H9 (cell line): Measurements from ENCODE around the gene PLK1. TPM values are rescaled to one million over a fixed set of nuclear protein-coding genes. Genes with fewer than 3 reads are reported as not detected.

Experiments used
- DNase-seq: peaks from one replicate; pipeline ENCODE4 v3.0.0-alpha.2; 2017
- H2AFZ ChIP-seq: one replicate; pipeline ENCODE4 v1.6.1; 2013; ENCODE audit warnings: mild to moderate bottlenecking, low read length, control low read depth, moderate library complexity
- H2AK5ac ChIP-seq: 2 replicates; pipeline ENCODE4 v1.6.1; 2013; ENCODE audit warnings: low read length, control low read depth, mixed read lengths; ENCODE audit not compliant: insufficient read length
- H2BK120ac ChIP-seq: one replicate; pipeline ENCODE4 v1.6.1; 2013; ENCODE audit warnings: low read depth, mild to moderate bottlenecking, low read length, control low read depth, inconsistent platforms; ENCODE audit not compliant: poor library complexity, severe bottlenecking
- H2BK12ac ChIP-seq: 2 replicates; pipeline ENCODE4 v1.6.1; 2013; ENCODE audit warnings: low read length, control low read depth, mixed read lengths, low read depth; ENCODE audit not compliant: insufficient read length
- H2BK15ac ChIP-seq: 2 replicates; pipeline ENCODE4 v1.6.1; 2013; ENCODE audit warnings: low read depth, low read length, control low read depth
- H2BK20ac ChIP-seq: one replicate; pipeline ENCODE4 v1.6.1; 2013; ENCODE audit warnings: low read depth, mild to moderate bottlenecking, low read length, control low read depth, inconsistent platforms; ENCODE audit not compliant: poor library complexity, severe bottlenecking
- H2BK5ac ChIP-seq: 2 replicates; pipeline ENCODE4 v1.6.1; 2013; ENCODE audit warnings: low read length, control low read depth, mixed read lengths; ENCODE audit not compliant: insufficient read length
- H3K14ac ChIP-seq: 2 replicates; pipeline ENCODE4 v1.6.1; 2013; ENCODE audit warnings: low read length, control low read depth; ENCODE audit not compliant: insufficient read depth
- H3K18ac ChIP-seq: 2 replicates; pipeline ENCODE4 v1.6.1; 2013; ENCODE audit warnings: low read depth, mild to moderate bottlenecking, mixed read lengths, low read length, control low read depth; ENCODE audit not compliant: insufficient read length
- H3K23ac ChIP-seq: 2 replicates; pipeline ENCODE4 v1.6.1; 2013; ENCODE audit warnings: low read length, control low read depth, mixed read lengths, low read depth; ENCODE audit not compliant: insufficient read length
- H3K23me2 ChIP-seq: 2 replicates; pipeline ENCODE4 v1.6.1; 2013; ENCODE audit warnings: low read depth, mild to moderate bottlenecking, mixed read lengths, low read length, control low read depth; ENCODE audit not compliant: insufficient read length, poor library complexity, severe bottlenecking
- H3K27ac ChIP-seq: 2 replicates; pipeline ENCODE4 v1.5.1; 2013; ENCODE audit warnings: low read length, control low read depth, mixed read lengths, low read depth; ENCODE audit not compliant: insufficient read length
- H3K27me3 ChIP-seq: 2 replicates; pipeline ENCODE4 v1.6.1; 2013; ENCODE audit warnings: low read length, control low read depth, inconsistent platforms; ENCODE audit not compliant: insufficient read depth
- H3K4ac ChIP-seq: 2 replicates; pipeline ENCODE4 v1.6.1; 2013; ENCODE audit warnings: low read depth, mild to moderate bottlenecking, control low read depth, inconsistent platforms, low read length, moderate library complexity
- H3K4me1 ChIP-seq: 2 replicates; pipeline ENCODE4 v1.6.1; 2013; ENCODE audit warnings: low read length, control low read depth, inconsistent platforms; ENCODE audit not compliant: insufficient read depth
- H3K4me2 ChIP-seq: 2 replicates; pipeline ENCODE4 v1.6.1; 2013; ENCODE audit warnings: low read length, control low read depth, mixed read lengths; ENCODE audit not compliant: insufficient read length, insufficient read depth
- H3K56ac ChIP-seq: 2 replicates; pipeline ENCODE4 v1.6.1; 2013; ENCODE audit warnings: low read depth, mild to moderate bottlenecking, mixed read lengths, low read length, control low read depth; ENCODE audit not compliant: insufficient read length
- H3K79me1 ChIP-seq: 2 replicates; pipeline ENCODE4 v1.6.1; 2013; ENCODE audit warnings: low read depth, mild to moderate bottlenecking, moderate library complexity, low read length, control low read depth, inconsistent platforms; ENCODE audit not compliant: insufficient read depth, poor library complexity, severe bottlenecking
- H3K79me2 ChIP-seq: 2 replicates; pipeline ENCODE4 v1.6.1; 2013; ENCODE audit warnings: low read length, control low read depth, inconsistent platforms; ENCODE audit not compliant: insufficient read depth
- H3K9ac ChIP-seq: 2 replicates; pipeline ENCODE4 v1.6.1; 2013; ENCODE audit warnings: low read length, control low read depth, mixed read lengths; ENCODE audit not compliant: insufficient read length; ENCODE audit errors: extremely low read depth
- H3K9me3 ChIP-seq: one replicate; pipeline ENCODE4 v1.6.1; 2013; ENCODE audit warnings: low read depth, low read length, inconsistent platforms; ENCODE audit not compliant: control insufficient read depth
- H3T11ph ChIP-seq: one replicate; pipeline ENCODE4 v1.6.1; 2013; ENCODE audit warnings: mild to moderate bottlenecking, low read length, control low read depth, inconsistent platforms
- H4K20me1 ChIP-seq: one replicate; pipeline ENCODE4 v1.6.1; 2013; ENCODE audit not compliant: control insufficient read depth, insufficient read length, insufficient read depth
- H4K5ac ChIP-seq: 2 replicates; pipeline ENCODE4 v1.6.1; 2013; ENCODE audit warnings: low read depth, mild to moderate bottlenecking, mixed read lengths, low read length, control low read depth; ENCODE audit not compliant: insufficient read length
- H4K8ac ChIP-seq: replicated peaks from 2 replicates; pipeline ENCODE4 v1.6.1; 2013; ENCODE audit warnings: low read length, control low read depth, mixed read lengths, low read depth; ENCODE audit not compliant: insufficient read length
- H4K91ac ChIP-seq: 2 replicates; pipeline ENCODE4 v1.6.1; 2013; ENCODE audit warnings: low read depth, mild to moderate bottlenecking, moderate library complexity, mixed read lengths, low read length, control low read depth; ENCODE audit not compliant: insufficient read length
- H3K27ac Mint-ChIP-seq, 3 experiments: 2 replicates in 2 of 3; 3 replicates in 1 of 3; pipeline ENCODE4 v1.8.0; 2020 to 2021; ENCODE audit warnings: mixed read lengths in 3 of 3, mild to moderate bottlenecking in 1 of 3, moderate library complexity in 1 of 3
- H3K27me3 Mint-ChIP-seq: 2 replicates; pipeline ENCODE4 v1.8.0; 2021; ENCODE audit warnings: low read depth, mild to moderate bottlenecking, moderate library complexity, mixed read lengths
- H3K36me3 Mint-ChIP-seq, 3 experiments: 2 replicates in 2 of 3; 3 replicates in 1 of 3; pipeline ENCODE4 v1.8.0; 2020 to 2021; ENCODE audit warnings: low read depth in 3 of 3, mixed read lengths in 3 of 3; ENCODE audit not compliant: insufficient read depth in 1 of 3
- H3K4me1 Mint-ChIP-seq, 2 experiments: 2 replicates each; pipeline ENCODE4 v1.8.0; 2020; ENCODE audit warnings: mixed read lengths in 2 of 2
- H3K4me3 Mint-ChIP-seq, 2 experiments: 2 replicates in 1 of 2; 3 replicates in 1 of 2; pipeline ENCODE4 v1.8.0; 2020 to 2021; ENCODE audit warnings: mild to moderate bottlenecking in 2 of 2, mixed read lengths in 2 of 2, moderate library complexity in 1 of 2
- H3K9me3 Mint-ChIP-seq, 2 experiments: 2 replicates in 1 of 2; 3 replicates in 1 of 2; pipeline ENCODE4 v1.8.0; 2020; ENCODE audit warnings: mild to moderate bottlenecking in 2 of 2, mixed read lengths in 2 of 2, moderate library complexity in 1 of 2
- CTCF ChIP-seq: fragments of 200-600 bp; sonication (generic); conservative IDR thresholded peaks from 3 replicates; pipeline ENCODE4 v1.8.0; 2021; ENCODE audit warnings: antibody characterized with exemption, mild to moderate bottlenecking
- WGBS: extraction: QIAGEN DNeasy Blood & Tissue Kit; methylation state at CpG from one replicate; pipeline ENCODE4 v1.1.7; 2013; ENCODE audit warnings: missing lambda C conversion rate, low lambda C conversion rate, mixed read lengths; ENCODE audit not compliant: insufficient read length; ENCODE audit errors: extremely low coverage; 5-methylcytosine and 5-hydroxymethylcytosine counted together
- total RNA-seq: library from RNA; stranded (reverse); gene quantifications from 2 replicates; pipeline ENCODE4 v1.2.1, GENCODE V29; 2021

Gene PLK1
- total RNA-seq, 1 experiment from 2014 or later: 140 TPM

DNA sequence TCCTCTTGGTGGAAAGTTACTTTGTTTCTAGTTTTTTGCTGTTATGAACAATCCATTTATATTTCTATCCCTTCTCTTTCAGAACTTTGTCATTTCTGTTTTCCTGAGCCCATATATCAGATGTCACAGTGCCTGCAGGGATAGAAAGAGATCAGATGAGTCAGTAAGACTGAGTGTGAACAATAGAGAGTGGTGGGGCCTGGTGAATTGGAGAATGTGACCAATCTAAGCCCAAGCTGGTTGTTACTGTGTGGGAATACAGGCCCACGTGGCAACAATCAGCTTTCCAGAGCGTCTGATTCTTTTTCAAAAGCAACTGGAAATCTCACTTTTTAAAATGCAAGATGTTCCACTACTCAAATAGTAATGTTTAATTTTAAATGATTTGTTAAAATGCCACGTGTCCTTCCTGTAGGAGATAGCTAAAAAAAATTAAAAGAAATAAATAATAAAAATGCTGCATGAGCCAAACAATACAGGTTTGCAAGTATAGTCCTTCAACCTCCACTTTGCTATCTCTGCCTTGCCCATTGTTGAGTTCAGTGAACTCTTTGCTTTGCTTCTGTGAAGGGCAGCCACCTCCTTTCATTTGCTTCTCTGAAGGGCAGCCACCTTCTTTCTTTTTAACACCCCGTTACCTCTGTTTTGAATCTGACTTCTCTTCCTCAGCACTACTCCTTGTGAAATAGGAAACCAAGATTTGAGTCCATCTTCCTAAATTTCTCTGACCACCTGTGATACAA lies 27.8 kb upstream of the PLK1 start:
- Histone ChIP-seq H2AFZ (no peak overlapping the region), H2BK120ac (no peak overlapping the region), H3K56ac (no peak overlapping the region), H2BK15ac (no peak overlapping the region), H2BK12ac (no peak overlapping the region), H3K9ac (no peak overlapping the region), H3K79me1 (peaks cover 3% of the 10 kb centered on the region), H2BK5ac (no peak overlapping the region), H2AK5ac (no peak overlapping the region), H3K4ac (no peak overlapping the region), H2BK20ac (no peak overlapping the region), H4K20me1 (no peaks in the 10 kb centered on the region), H3K23me2 (no peaks in the 10 kb centered on the region), H3K14ac (no peak overlapping the region), H4K5ac (no peak overlapping the region), H3K23ac (no peak overlapping the region), H3K27me3 (no peaks in the 10 kb centered on the region), H3K79me2 (peaks cover 4% of the 10 kb centered on the region; the same call in 1 of the 2 replicates), H3K4me2 (no peak overlapping the region), H4K91ac (no peak overlapping the region), H3K9me3 (no peaks in the 10 kb centered on the region), H3T11ph (no peak overlapping the region), H3K27ac (no peak overlapping the region), H3K4me1 (no peaks in the 10 kb centered on the region), H3K18ac (no peak overlapping the region), H4K8ac (no peak overlapping the region)
- Mint-ChIP-seq H3K4me1 (peaks cover 3 to 7% of the 10 kb centered on the region in 2 experiments; a peak in 3 of 4 replicates), H3K36me3 (peaks cover 18 to 52% (median 35%) of the 10 kb centered on the region in 3 experiments; a peak in 6 of 7 replicates), H3K9me3 (no peaks in the 10 kb centered on the region), H3K27ac (peak overlapping the region in 2 of 3 experiments; percentile 36 to 73; a peak in 3 of 7 replicates), H3K4me3 (no peak overlapping the region), H3K27me3 (no peaks in the 10 kb centered on the region)
- DNase-seq: no peak
- no peak for TF ChIP-seq CTCF
- no CpG with 5 or more reads among the region's 4 CpGs for WGBS
